GM12865 (cell line): ENCODE results near the gene TNS3.

Experiments
- DNase-seq: peaks from one replicate; pipeline ENCODE4 v3.0.0; 2010; ENCODE audit warnings: low read depth
- H3K4me3 ChIP-seq: 2 replicates; pipeline ENCODE4 v1.5.1; 2011; ENCODE audit warnings: mild to moderate bottlenecking, low read depth, low read length, control low read depth
- CTCF ChIP-seq: IDR thresholded peaks from 2 replicates; pipeline ENCODE4 v1.5.1; 2011; ENCODE audit warnings: low read length, control low read depth, low read depth, inconsistent platforms; ENCODE audit not compliant: insufficient read depth; ENCODE audit errors: missing control alignments

The TNS3 gene

GRCh38 chr7:47241112-47242065 is 340.5 kb downstream of the TNS3 start:
- H3K4me3 ChIP-seq: no peak overlapping the region
- DNase-seq: no peak
- TF ChIP-seq CTCF: no peak

- H3K4me3 ChIP-seq: no peak overlapping the region
- DNase-seq: no peak
- no peak for TF ChIP-seq CTCF
Observed at GRCh38 chr7:47239931-47240421, 341.9 kb downstream of the TNS3 start.

DNA sequence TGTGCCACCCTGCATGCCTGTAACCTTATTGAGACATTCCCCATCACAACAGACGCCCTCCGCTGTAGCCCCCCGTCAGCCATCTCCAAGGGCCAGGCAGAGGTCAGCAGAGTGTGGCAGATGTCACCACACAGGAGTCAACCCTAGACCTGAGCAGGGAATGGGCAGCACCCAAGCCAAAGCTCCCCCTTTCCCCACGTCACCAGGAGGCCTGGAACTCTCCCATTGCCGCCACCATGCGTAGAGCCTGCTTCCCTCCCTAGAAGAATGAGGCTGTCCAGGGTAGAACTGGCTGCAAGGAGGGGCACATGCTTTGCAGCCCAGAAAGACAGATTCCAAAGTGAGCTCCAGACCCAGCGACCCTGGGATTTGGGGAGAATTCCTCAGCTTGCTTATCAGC is 342.9 kb downstream of the TNS3 start:
- no peak for TF ChIP-seq CTCF
- DNase-seq: no peak
- H3K4me3 ChIP-seq: no peak overlapping the region

DNA sequence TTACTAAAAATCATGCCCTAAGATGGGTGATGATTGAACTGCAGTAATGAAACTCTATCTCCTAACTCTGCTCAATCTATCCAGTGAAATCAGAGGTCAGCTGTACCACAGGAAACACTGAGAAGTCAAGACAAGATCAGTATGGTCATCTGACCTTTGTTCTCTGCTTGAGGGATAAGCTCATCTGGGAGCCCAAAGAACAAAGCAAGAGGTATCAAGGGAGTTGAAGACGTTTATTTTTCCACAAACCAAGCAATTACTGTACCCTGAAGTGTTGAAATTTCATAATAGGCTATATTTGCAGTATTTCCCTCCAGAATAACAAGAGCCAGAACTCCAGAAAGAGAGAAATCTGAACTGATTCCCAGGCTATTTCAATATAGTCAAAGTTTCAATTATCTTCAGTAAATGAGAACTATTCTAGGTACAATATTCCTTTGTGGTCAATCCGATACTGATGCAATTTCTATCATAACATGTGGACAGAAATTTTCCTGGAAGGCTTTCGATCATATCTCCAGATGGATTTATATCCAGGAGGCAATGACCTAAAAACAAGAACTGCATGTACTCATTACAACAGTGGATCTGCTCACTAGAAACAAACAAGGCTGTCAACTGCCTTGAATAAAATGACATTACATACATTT is 345.3 kb downstream of the TNS3 start:
- no peak for TF ChIP-seq CTCF
- no peak for DNase-seq
- no peak overlapping the region for H3K4me3 ChIP-seq

DNA sequence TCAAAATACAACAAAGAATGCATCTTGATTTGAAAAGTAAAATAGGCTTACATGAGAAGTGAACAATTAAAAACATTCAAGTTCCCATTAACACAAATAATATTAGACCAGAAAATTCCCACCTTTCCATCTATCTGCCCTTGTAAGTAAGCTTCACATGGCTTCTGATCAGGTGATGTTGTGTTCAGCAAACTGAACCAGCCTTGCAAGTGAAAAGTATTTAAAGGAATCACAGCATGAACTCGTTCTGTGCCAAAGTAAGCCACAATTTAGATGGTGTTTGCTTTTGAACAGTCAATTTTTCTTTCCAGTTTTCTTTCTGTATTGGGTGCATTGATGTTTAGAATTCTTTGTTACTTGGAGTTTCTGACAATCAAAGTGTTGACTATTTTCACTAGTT is 347.9 kb downstream of the TNS3 start:
- H3K4me3 ChIP-seq: no peak overlapping the region
- no peak for TF ChIP-seq CTCF
- DNase-seq: no peak

- H3K4me3 ChIP-seq: no peak overlapping the region
- TF ChIP-seq CTCF: no peak
- DNase-seq: no peak
Observed at GRCh38 chr7:47232751-47233412, 349.0 kb downstream of the TNS3 start.
